WERI-Rb-1 (cell line): ENCODE results near the gene TEC.

Experiments
- DNase-seq: peaks from one replicate; pipeline ENCODE4 v3.0.0-alpha.2; 2020
- H3K27ac ChIP-seq: fragments of 250-450 bp; sonication (Bioruptor Pico); 2 replicates; pipeline ENCODE4 v1.5.1; 2020; ENCODE audit warnings: mild to moderate bottlenecking, moderate library complexity
- H3K27me3 ChIP-seq: fragments of 250-450 bp; sonication (Bioruptor Pico); 2 replicates; pipeline ENCODE4 v1.5.1; 2021; ENCODE audit warnings: mild to moderate bottlenecking, low read depth, moderate library complexity; ENCODE audit not compliant: insufficient read depth, severe bottlenecking
- H3K36me3 ChIP-seq: fragments of 250-450 bp; sonication (Bioruptor Pico); 2 replicates; pipeline ENCODE4 v1.5.1; 2020; ENCODE audit warnings: mild to moderate bottlenecking, moderate library complexity
- H3K4me3 ChIP-seq: 2 replicates; pipeline ENCODE4 v1.5.1; 2011; ENCODE audit warnings: low read depth, mild to moderate bottlenecking, control low read depth, low read length
- H3K9me3 ChIP-seq: fragments of 250-450 bp; sonication (Bioruptor Pico); 2 replicates; pipeline ENCODE4 v1.5.1; 2021; ENCODE audit warnings: mild to moderate bottlenecking, moderate library complexity; ENCODE audit not compliant: severe bottlenecking
- TF ChIP-seq, protein P1 (sequence below): IDR thresholded peaks from 2 replicates; pipeline ENCODE4 v1.5.1; 2011; ENCODE audit warnings: low read depth, mild to moderate bottlenecking, control low read depth, inconsistent platforms, low read length

Gene TEC

GRCh38 chr4:48122756-48123155 is 146.9 kb downstream of the TEC start:
- no peaks in the 10 kb centered on the region for H3K36me3 ChIP-seq
- no peak for DNase-seq
- TF ChIP-seq, protein P1, sequence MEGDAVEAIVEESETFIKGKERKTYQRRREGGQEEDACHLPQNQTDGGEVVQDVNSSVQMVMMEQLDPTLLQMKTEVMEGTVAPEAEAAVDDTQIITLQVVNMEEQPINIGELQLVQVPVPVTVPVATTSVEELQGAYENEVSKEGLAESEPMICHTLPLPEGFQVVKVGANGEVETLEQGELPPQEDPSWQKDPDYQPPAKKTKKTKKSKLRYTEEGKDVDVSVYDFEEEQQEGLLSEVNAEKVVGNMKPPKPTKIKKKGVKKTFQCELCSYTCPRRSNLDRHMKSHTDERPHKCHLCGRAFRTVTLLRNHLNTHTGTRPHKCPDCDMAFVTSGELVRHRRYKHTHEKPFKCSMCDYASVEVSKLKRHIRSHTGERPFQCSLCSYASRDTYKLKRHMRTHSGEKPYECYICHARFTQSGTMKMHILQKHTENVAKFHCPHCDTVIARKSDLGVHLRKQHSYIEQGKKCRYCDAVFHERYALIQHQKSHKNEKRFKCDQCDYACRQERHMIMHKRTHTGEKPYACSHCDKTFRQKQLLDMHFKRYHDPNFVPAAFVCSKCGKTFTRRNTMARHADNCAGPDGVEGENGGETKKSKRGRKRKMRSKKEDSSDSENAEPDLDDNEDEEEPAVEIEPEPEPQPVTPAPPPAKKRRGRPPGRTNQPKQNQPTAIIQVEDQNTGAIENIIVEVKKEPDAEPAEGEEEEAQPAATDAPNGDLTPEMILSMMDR: no peak
- H3K4me3 ChIP-seq: no peak overlapping the region
- H3K9me3 ChIP-seq: no peaks in the 10 kb centered on the region
- no peaks in the 10 kb centered on the region for H3K27me3 ChIP-seq
- no peak overlapping the region for H3K27ac ChIP-seq

DNA sequence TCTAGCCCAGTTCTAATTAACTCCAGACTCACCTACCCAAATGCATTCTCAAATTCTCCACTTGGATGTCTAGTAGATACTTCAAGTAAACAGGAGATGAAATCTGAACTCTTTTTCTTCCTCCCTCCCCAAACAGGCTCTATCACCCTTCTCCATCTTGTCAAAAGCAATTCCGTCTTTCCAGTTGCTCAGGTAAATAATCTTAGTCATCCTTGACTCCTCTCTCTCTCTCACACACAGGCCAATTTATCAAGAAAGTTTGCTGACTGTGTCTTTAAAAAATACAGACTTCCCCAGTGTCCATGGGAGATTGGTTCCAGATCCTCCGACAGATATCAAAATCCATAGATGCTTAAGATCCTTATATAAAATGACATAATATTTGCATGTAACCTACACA is 148.5 kb downstream of the TEC start:
- H3K27me3 ChIP-seq: no peaks in the 10 kb centered on the region
- no peak overlapping the region for H3K4me3 ChIP-seq
- H3K27ac ChIP-seq: no peak overlapping the region
- TF ChIP-seq, protein P1: no peak
- DNase-seq: no peak
- no peaks in the 10 kb centered on the region for H3K36me3 ChIP-seq
- H3K9me3 ChIP-seq: no peaks in the 10 kb centered on the region

GRCh38 chr4:48120132-48120531 is 149.5 kb downstream of the TEC start:
- no peaks in the 10 kb centered on the region for H3K27me3 ChIP-seq
- H3K36me3 ChIP-seq: no peaks in the 10 kb centered on the region
- H3K4me3 ChIP-seq: no peak overlapping the region
- H3K9me3 ChIP-seq: no peaks in the 10 kb centered on the region
- TF ChIP-seq, protein P1: no peak
- H3K27ac ChIP-seq: no peak overlapping the region
- DNase-seq: no peak

DNA sequence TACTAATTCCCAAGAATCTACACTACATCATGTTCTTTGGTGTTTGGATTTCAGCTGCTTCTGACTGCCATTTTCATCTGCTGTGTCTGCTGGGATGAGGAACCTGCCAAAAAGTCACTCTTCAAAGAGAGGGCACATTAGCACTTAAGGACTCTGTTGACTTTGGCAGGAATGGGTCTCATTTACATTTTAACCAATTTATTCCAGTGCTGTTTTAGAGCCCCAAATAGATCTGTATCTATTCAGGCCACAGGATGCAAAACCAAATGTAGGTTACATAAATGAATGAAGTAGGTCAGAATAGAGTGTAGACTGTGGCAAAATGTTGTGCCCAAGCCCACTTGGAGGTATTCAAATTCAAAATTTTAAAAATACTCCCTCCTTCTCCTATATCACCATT is 150.0 kb downstream of the TEC start:
- H3K4me3 ChIP-seq: no peak overlapping the region
- no peaks in the 10 kb centered on the region for H3K27me3 ChIP-seq
- TF ChIP-seq, protein P1: no peak
- no peaks in the 10 kb centered on the region for H3K9me3 ChIP-seq
- H3K36me3 ChIP-seq: no peaks in the 10 kb centered on the region
- no peak for DNase-seq
- H3K27ac ChIP-seq: no peak overlapping the region

GRCh38 chr4:48118081-48118480 is 151.6 kb downstream of the TEC start:
- Histone ChIP-seq H3K4me3 (no peak overlapping the region), H3K27me3 (no peaks in the 10 kb centered on the region), H3K27ac (no peak overlapping the region), H3K9me3 (no peaks in the 10 kb centered on the region), H3K36me3 (no peaks in the 10 kb centered on the region)
- no peak for DNase-seq
- TF ChIP-seq, protein P1: no peak

- Histone ChIP-seq H3K9me3 (no peaks in the 10 kb centered on the region), H3K36me3 (no peaks in the 10 kb centered on the region), H3K27me3 (no peaks in the 10 kb centered on the region), H3K4me3 (no peak overlapping the region), H3K27ac (no peak overlapping the region)
- TF ChIP-seq, protein P1: no peak
- DNase-seq: no peak
Measured at GRCh38 chr4:48116582-48116981, 153.1 kb downstream of the TEC start.
